ENCODE data around the gene TLE4. TPM values are rescaled to one million over a fixed set of nuclear protein-coding genes. Genes with fewer than 3 reads are reported as not detected.
A peak's percentile ranks its signal among the peaks of the same experiment; 100 is the strongest.

The TLE4 gene
- total RNA-seq, 1 donor from 2014 or later = 10.3 TPM

DNA sequence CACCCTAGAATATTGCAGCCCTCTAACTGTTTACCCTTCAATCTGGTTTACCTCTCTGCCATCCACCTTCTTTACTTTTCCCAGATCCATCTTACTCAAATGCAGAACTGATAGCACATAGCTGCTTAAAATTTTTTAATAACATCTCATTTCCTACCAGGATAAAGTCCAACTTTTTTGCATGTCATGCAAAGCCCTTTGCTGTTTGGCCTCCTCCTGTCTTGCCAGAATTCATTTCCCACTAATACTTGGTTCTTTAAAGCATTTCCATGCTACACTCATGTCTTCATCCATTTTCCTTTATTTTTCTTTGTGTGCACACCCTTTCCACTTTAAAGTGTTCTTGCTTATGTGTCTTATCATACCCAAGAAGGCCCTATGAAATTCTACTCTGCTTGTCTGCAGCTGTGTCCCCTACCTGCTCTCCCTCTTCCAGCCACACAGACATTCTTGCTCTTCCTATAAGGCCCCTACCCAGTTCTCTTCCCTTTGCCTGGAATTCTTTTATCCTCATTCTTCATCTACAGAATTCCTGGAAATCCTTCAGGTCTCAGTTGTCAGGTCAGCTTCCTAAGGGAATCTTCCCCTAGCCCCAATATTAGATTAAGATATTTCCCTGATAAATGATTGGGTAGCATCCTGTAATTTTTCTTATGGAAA lies 50.3 kb downstream of the TLE4 start:
- H3K9me3 ChIP-seq (replicated peaks) = no peaks in the 10 kb centered on the region
- peaks cover 30% of the 10 kb centered on the region for H3K4me1 ChIP-seq
- H3K4me3 ChIP-seq = no peak overlapping the region
- intact Hi-C loops (cut with micrococcal nuclease) = no loop called here
- TF ChIP-seq, protein P1, sequence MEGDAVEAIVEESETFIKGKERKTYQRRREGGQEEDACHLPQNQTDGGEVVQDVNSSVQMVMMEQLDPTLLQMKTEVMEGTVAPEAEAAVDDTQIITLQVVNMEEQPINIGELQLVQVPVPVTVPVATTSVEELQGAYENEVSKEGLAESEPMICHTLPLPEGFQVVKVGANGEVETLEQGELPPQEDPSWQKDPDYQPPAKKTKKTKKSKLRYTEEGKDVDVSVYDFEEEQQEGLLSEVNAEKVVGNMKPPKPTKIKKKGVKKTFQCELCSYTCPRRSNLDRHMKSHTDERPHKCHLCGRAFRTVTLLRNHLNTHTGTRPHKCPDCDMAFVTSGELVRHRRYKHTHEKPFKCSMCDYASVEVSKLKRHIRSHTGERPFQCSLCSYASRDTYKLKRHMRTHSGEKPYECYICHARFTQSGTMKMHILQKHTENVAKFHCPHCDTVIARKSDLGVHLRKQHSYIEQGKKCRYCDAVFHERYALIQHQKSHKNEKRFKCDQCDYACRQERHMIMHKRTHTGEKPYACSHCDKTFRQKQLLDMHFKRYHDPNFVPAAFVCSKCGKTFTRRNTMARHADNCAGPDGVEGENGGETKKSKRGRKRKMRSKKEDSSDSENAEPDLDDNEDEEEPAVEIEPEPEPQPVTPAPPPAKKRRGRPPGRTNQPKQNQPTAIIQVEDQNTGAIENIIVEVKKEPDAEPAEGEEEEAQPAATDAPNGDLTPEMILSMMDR (IDR thresholded peaks at IDR 0.05; ENCODE audit: borderline replicate concordance) = no peak
- no peaks in the 10 kb centered on the region for H3K36me3 ChIP-seq
- H3K27ac ChIP-seq (replicated peaks) = no peak overlapping the region
- DNase-seq = no peak
- H3K27me3 ChIP-seq (ENCODE audit: low read depth) = no peaks in the 10 kb centered on the region

DNA sequence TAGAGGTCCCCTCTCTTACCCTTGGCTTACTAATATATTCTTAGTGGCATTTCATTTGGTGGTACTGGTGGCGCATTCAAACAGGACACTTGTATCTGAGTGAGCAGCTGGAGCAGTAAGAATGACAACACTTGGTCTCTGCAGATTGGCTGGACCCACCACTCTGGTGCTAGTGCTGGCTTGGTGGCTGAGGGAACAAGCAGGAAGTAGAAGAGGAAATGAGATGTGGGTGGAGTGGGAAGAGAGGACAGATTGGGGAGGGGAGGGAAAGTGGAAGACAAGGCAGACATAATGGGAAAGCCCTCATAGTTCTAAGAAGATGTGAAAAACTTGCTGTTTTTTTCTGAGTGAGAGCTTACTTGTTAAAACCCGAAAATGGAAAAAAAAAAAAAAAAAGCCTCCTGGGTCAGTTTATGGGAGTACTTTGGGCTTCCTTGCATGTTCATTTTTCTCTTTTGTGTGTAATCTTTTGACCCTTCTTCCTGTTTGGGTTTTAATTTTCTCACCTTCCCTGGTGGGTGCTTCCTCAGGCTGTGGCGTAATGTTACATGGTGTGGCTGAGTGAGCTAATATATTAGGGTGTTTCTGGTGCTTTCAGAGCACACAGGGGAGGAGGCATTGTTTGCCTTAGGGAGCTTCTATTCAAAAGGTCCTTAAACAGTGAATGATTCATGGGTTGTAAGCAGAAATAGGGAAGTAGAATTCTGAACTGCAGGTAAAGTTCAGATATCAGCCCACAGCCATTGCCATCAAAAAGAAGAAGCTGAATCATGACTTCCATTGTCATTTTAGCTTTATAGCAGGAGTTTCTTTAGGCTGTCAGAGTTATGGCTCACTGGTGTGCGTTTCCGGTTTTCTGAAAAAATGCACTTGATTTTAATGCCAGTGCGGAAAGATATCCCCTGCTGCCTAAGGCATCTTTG lies 52.3 kb downstream of the TLE4 start:
- intact Hi-C loops (cut with micrococcal nuclease) = no loop called here

DNA sequence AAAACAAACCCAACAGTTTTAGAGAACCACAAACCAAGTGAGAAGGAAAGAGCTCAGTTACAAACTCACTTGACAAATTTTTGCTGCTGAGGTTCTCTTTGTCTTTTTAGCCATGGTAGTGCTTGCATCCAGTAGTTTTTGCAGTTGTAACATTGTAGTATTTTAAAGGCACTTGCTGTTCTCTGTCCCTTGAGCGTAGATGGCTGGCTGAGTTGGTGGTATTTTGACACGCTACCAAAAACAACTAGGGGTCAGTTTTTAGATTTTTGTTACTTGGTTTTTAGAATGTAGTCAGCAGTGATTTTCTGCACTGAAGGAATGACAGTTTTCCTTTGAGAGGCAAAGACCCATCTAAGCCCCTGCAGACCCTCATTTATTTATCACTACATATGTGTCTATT lies 58.0 kb downstream of the TLE4 start:
- DNase-seq = no peak
- H3K9me3 ChIP-seq (replicated peaks) = no peaks in the 10 kb centered on the region
- peaks cover under 1% of the 10 kb centered on the region for H3K4me1 ChIP-seq
- H3K4me3 ChIP-seq = no peak overlapping the region
- no peaks in the 10 kb centered on the region for H3K36me3 ChIP-seq
- H3K27me3 ChIP-seq (ENCODE audit: low read depth) = no peaks in the 10 kb centered on the region
- intact Hi-C loops (cut with micrococcal nuclease) = no loop called here
- no peak overlapping the region for H3K27ac ChIP-seq (replicated peaks)
- TF ChIP-seq, protein P1 (IDR thresholded peaks at IDR 0.05; ENCODE audit: borderline replicate concordance) = no peak

More for the DNA sequence above, 52.3 kb downstream of the TLE4 start:
- peak overlapping the region; percentile 60 for H3K27ac ChIP-seq (replicated peaks)
- no peaks in the 10 kb centered on the region for H3K9me3 ChIP-seq (replicated peaks)
- no peaks in the 10 kb centered on the region for H3K27me3 ChIP-seq (ENCODE audit: low read depth)
- no peaks in the 10 kb centered on the region for H3K36me3 ChIP-seq
- TF ChIP-seq, protein P1 (IDR thresholded peaks at IDR 0.05; ENCODE audit: borderline replicate concordance) = no peak
- DNase-seq = peak; percentile 23
- H3K4me1 ChIP-seq = peaks cover 21% of the 10 kb centered on the region
- no peak overlapping the region for H3K4me3 ChIP-seq

DNA sequence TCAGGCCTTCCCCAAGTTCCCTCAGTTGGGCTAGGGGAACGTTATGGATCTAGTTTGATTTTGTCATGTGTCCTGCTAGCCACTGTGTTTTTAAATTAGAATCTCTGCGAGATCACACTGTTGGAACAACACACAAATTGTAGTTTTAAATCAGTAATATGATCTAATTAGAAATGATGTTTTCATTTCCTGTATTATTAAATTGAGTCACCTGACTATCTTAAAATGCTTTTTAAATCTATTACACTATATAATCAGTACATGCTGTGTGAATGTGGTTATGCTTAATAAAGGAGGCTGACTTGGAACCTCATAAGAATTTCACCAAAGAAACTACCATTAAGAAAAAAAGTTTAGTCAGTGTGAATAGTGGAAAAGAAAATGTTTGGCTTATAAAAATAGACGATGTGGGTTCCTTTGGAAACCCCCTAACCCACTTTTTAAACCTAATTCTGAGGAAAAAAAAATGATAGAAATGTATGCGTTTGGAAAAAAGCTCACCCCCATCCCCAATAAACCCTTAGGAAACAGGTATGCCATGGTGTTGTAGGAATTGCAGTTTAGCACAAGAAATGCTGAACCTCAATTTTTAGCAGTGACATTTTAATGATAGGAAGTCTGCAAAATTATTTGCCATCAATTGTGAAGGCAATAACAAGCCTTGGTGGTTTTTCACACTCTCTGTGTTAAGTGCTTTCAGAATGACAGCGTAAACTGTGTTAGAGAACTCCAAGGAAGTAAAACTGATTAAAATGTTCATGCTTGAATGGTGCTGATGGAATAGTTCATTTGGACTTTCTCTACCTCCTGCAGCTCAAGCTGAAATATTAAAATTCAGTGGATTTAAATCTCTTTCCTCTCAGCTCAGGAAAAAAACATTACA lies 59.0 kb downstream of the TLE4 start:
- Histone ChIP-seq H3K27ac (replicated peaks) (no peak overlapping the region), H3K27me3 (ENCODE audit: low read depth) (no peaks in the 10 kb centered on the region), H3K9me3 (replicated peaks) (no peaks in the 10 kb centered on the region), H3K4me1 (no peaks in the 10 kb centered on the region), H3K36me3 (no peaks in the 10 kb centered on the region), H3K4me3 (no peak overlapping the region)
- TF ChIP-seq, protein P1 (IDR thresholded peaks at IDR 0.05; ENCODE audit: borderline replicate concordance) = no peak
- DNase-seq = no peak
- intact Hi-C loops (cut with micrococcal nuclease) = no loop called here

DNA sequence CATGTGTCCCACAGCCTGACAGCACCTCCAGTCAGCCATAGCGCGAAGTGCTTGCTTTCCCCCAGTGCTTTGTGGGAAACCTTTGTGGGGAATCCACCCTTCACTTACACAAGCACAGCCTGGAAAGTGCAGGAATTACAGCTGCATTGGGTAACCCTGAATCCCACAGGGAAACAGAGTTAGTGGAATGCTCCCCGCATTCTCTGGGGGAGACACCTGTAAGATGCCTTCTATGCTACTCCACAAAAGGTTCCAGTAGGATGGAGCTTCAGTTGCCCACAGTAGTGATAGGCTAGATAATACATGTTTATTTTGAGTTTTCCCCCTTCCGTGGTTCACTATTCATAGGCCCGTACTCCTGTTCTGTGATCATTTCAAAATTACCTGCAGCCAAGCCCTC lies 60.3 kb downstream of the TLE4 start:
- Histone ChIP-seq H3K36me3 (no peaks in the 10 kb centered on the region), H3K4me1 (no peaks in the 10 kb centered on the region), H3K4me3 (no peak overlapping the region), H3K27ac (replicated peaks) (no peak overlapping the region), H3K27me3 (ENCODE audit: low read depth) (no peaks in the 10 kb centered on the region), H3K9me3 (replicated peaks) (no peaks in the 10 kb centered on the region)
- TF ChIP-seq, protein P1 (IDR thresholded peaks at IDR 0.05; ENCODE audit: borderline replicate concordance) = no peak
- no peak for DNase-seq
- intact Hi-C loops (cut with micrococcal nuclease) = no loop called here

Measured in left ventricle myocardium inferior (tissue), 1 donor.